Upper lobe of left lung (tissue), 6 donors: ENCODE measurements around the gene DCUN1D3. TPM values are rescaled to one million over a fixed set of nuclear protein-coding genes. Genes with fewer than 3 reads are reported as not detected.

Experiments used
- ATAC-seq, 2 donors: fragments of 200-7000 bp; cut with Tn5 transposase; one replicate each; pipeline ENCODE4 v1.9.1; 2022; ENCODE audit warnings: mild to moderate bottlenecking in 2 of 2, moderate library complexity in 2 of 2; ENCODE audit not compliant: low FRiP score in 2 of 2
- DNase-seq, 2 donors: peaks; one replicate each; pipeline ENCODE4 v3.0.0-alpha.2; 2019 to 2020
- H3K27ac ChIP-seq, 4 donors: fragments of 200-600 bp; sonication (generic); one replicate each; pipeline ENCODE4 v1.5.1; 2016 to 2019
- H3K27me3 ChIP-seq, 4 donors: fragments of 200-600 bp; sonication (generic); one replicate each; pipeline ENCODE4 v1.5.1; 2017 to 2019
- H3K36me3 ChIP-seq, 4 donors: fragments of 200-600 bp; sonication (generic); one replicate each; pipeline ENCODE4 v1.5.1; 2016 to 2019
- H3K4me1 ChIP-seq, 4 donors: fragments of 200-600 bp; sonication (generic); one replicate each; pipeline ENCODE4 v1.5.1; 2018 to 2019
- H3K4me3 ChIP-seq, 4 donors: fragments of 200-600 bp; sonication (generic); one replicate each; pipeline ENCODE4 v1.5.1; 2017 to 2019; ENCODE audit warnings: mild to moderate bottlenecking in 2 of 4, moderate library complexity in 1 of 4
- H3K9me3 ChIP-seq, 4 donors: fragments of 200-600 bp; sonication (generic); one replicate each; pipeline ENCODE4 v1.5.1; 2018 to 2019
- CTCF ChIP-seq, 6 experiments: fragments of 450-650 bp in 4 of 6; fragments of 200-600 bp in 2 of 6; sonication (generic) in 2 of 6; IDR thresholded peaks; one replicate each; pipeline ENCODE4 v1.5.1; 2016 to 2019; ENCODE audit warnings: antibody characterized with exemption in 6 of 6
- EP300 ChIP-seq, 4 donors: sonication (generic); formaldehyde crosslinking; IDR thresholded peaks; one replicate each; pipeline ENCODE4 v1.5.1; 2017; ENCODE audit warnings: antibody characterized with exemption in 4 of 4, control low read depth in 2 of 4
- POLR2A ChIP-seq, 4 donors: fragments of 450-650 bp; IDR thresholded peaks; one replicate each; pipeline ENCODE4 v1.5.1; 2016 to 2017; ENCODE audit warnings: antibody characterized with exemption in 4 of 4, mild to moderate bottlenecking in 2 of 4
- POLR2AphosphoS5 ChIP-seq, 2 donors: sonication (generic); formaldehyde crosslinking; IDR thresholded peaks; one replicate each; pipeline ENCODE4 v1.5.1; 2017; ENCODE audit warnings: antibody characterized with exemption in 2 of 2
- WGBS, 2 donors: methylation state at CpG; one replicate each; pipeline ENCODE4 v1.1.5; 2017 to 2018; 5-methylcytosine and 5-hydroxymethylcytosine counted together
- total RNA-seq, 6 donors: library from RNA; depleted of rRNA in 4 of 6; stranded (reverse); fragments of >200 nt in 4 of 6; gene quantifications; one replicate each; pipeline versions ENCODE4 v1.1.0 to v1.2.1, GENCODE V29; 2016 to 2021
- donor health status: DM: no; HTN: no; CAD: no; lungs with moderate emphysema.
- donor health status: DM: no; HTN: yes; CAD: no; lungs with severe emphysema.

Gene DCUN1D3
- total RNA-seq, 6 donors from 2014 or later, result 7.2 to 33.0 (median 19.3) TPM

GRCh38 chr16:20871941-20872815, 28.0 kb downstream of the DCUN1D3 start:
- no peak for ATAC-seq

GRCh38 chr16:20871258-20871657, 28.9 kb downstream of the DCUN1D3 start:
- Histone ChIP-seq H3K9me3 (no peaks in the 10 kb centered on the region), H3K4me3 (no peak overlapping the region), H3K36me3 (no peaks in the 10 kb centered on the region), H3K27me3 (no peaks in the 10 kb centered on the region), H3K4me1 (peaks cover 48 to 70% (median 57%) of the 10 kb centered on the region in 4 donors), H3K27ac (peak overlapping the region in 3 of 4 donors; percentile 12 to 56 (median 54))
- no peak for TF ChIP-seq POLR2AphosphoS5 (IDR thresholded peaks at IDR 0.05)
- no peak for TF ChIP-seq EP300 (IDR thresholded peaks at IDR 0.05)
- TF ChIP-seq CTCF (IDR thresholded peaks at IDR 0.05), result no peak
- ATAC-seq, result no peak
- WGBS, 2 donors, result 64 to 69% methylated on average over 2 of the region's 2 CpGs
- no peak for DNase-seq

More at GRCh38 chr16:20871941-20872815, 28.0 kb downstream of the DCUN1D3 start:
- Histone ChIP-seq H3K36me3 (no peaks in the 10 kb centered on the region), H3K4me3 (no peak overlapping the region), H3K4me1 (peaks cover 45 to 62% (median 51%) of the 10 kb centered on the region in 4 donors), H3K27me3 (no peaks in the 10 kb centered on the region), H3K27ac (peak overlapping the region in 2 of 4 donors; percentile 54 to 56), H3K9me3 (no peaks in the 10 kb centered on the region)
- no peak for TF ChIP-seq POLR2A (IDR thresholded peaks at IDR 0.05)
- no peak for DNase-seq
- 66 to 74% methylated on average over 9 of the region's 9 CpGs for WGBS, 2 donors

GRCh38 chr16:20870122-20870820, 29.9 kb downstream of the DCUN1D3 start:
- Histone ChIP-seq H3K27me3 (no peaks in the 10 kb centered on the region), H3K4me1 (peaks cover 51 to 75% (median 65%) of the 10 kb centered on the region in 4 donors), H3K9me3 (no peaks in the 10 kb centered on the region), H3K27ac (peak overlapping the region; percentile 19 to 62 (median 40)), H3K36me3 (no peaks in the 10 kb centered on the region), H3K4me3 (no peak overlapping the region)
- ATAC-seq (no peak), DNase-seq (no peak)
- 50 to 61% methylated on average over 2 of the region's 2 CpGs for WGBS, 2 donors
- TF ChIP-seq EP300 (IDR thresholded peaks at IDR 0.05) (no peak), POLR2A (IDR thresholded peaks at IDR 0.05) (no peak), POLR2AphosphoS5 (IDR thresholded peaks at IDR 0.05) (no peak), CTCF (IDR thresholded peaks at IDR 0.05) (no peak)

- WGBS, 2 donors, result 10 to 38% methylated on average over 2 to 3 of the region's 3 CpGs
- peaks cover 39 to 63% (median 52%) of the 10 kb centered on the region in 4 donors for H3K4me1 ChIP-seq
- ATAC-seq, result peak; percentile 85 to 89
These were observed 31.3 kb downstream of the DCUN1D3 start for GRCh38 chr16:20868890-20869289.

More at GRCh38 chr16:20868890-20869289, 31.3 kb downstream of the DCUN1D3 start:
- DNase-seq, result peak; percentile 63 to 90
- no peaks in the 10 kb centered on the region for H3K36me3 ChIP-seq
- H3K27ac ChIP-seq, result peak overlapping the region; percentile 3 to 62 (median 26)
- no peaks in the 10 kb centered on the region for H3K27me3 ChIP-seq
- TF ChIP-seq CTCF (IDR thresholded peaks at IDR 0.05), result no peak
- no peak for TF ChIP-seq POLR2A (IDR thresholded peaks at IDR 0.05)
- TF ChIP-seq EP300 (IDR thresholded peaks at IDR 0.05), result no peak
- no peak for TF ChIP-seq POLR2AphosphoS5 (IDR thresholded peaks at IDR 0.05)
- no peaks in the 10 kb centered on the region for H3K9me3 ChIP-seq
- H3K4me3 ChIP-seq, result peak overlapping the region in 1 of 4 donors; percentile 20
